Hepatocyte (in vitro differentiated cells): ENCODE results near the gene SPATS2.
"Not testable (repeated sequence)": the region's sequence is repeated elsewhere in the genome, so short reads cannot be mapped to it uniquely, and the experiment has no call there.

Source experiments
- CTCF ChIP-seq: fragments of 200-600 bp; sonication (generic); IDR thresholded peaks from 2 replicates; pipeline ENCODE4 v1.5.1; 2016; ENCODE audit warnings: antibody characterized with exemption, mild to moderate bottlenecking; ENCODE audit not compliant: poor library complexity
- EZH2 ChIP-seq: fragments of 200-600 bp; sonication (generic); IDR thresholded peaks from 2 replicates; pipeline ENCODE4 v1.6.1; 2016; ENCODE audit warnings: antibody characterized with exemption, mild to moderate bottlenecking, borderline replicate concordance
- EZH2phosphoT487 ChIP-seq: fragments of 200-600 bp; sonication (generic); IDR thresholded peaks from one replicate; pipeline ENCODE4 v1.6.1; 2018; ENCODE audit warnings: antibody characterized with exemption, mild to moderate bottlenecking, low read depth, moderate library complexity; ENCODE audit not compliant: unreplicated experiment, severe bottlenecking

GRCh38 chr12:49333778-49334177 lies 33.5 kb upstream of the SPATS2 start:
- TF ChIP-seq CTCF, EZH2, EZH2phosphoT487: not testable (repeated sequence)
